Endodermal cell (in vitro differentiated cells): ENCODE results near the gene KCNJ11. TPM values are rescaled to one million over a fixed set of nuclear protein-coding genes. Genes with fewer than 3 reads are reported as not detected.
A peak's percentile ranks its signal among the peaks of the same experiment; 100 is the strongest.

Experiments
- DNase-seq: peaks from one replicate; pipeline ENCODE4 v3.0.0-alpha.2; 2017
- H3K27ac ChIP-seq: 2 replicates; pipeline ENCODE4 v1.5.1; 2013; ENCODE audit warnings: mild to moderate bottlenecking, low read depth, low read length, moderate library complexity
- H3K27me3 ChIP-seq: 2 replicates; pipeline ENCODE4 v1.6.1; 2013; ENCODE audit warnings: mild to moderate bottlenecking, low read length, moderate library complexity; ENCODE audit not compliant: insufficient read depth, control insufficient read depth, poor library complexity, severe bottlenecking
- H3K36me3 ChIP-seq: 2 replicates; pipeline ENCODE4 v1.7.0; 2013; ENCODE audit warnings: mild to moderate bottlenecking, low read length, moderate library complexity; ENCODE audit not compliant: control insufficient read depth, insufficient read depth
- H3K4me1 ChIP-seq: one replicate; pipeline ENCODE4 v1.7.0; 2013; ENCODE audit warnings: low read length; ENCODE audit not compliant: control insufficient read depth, insufficient read depth
- H3K4me3 ChIP-seq: 2 replicates; pipeline ENCODE4 v1.5.1; 2013; ENCODE audit warnings: mild to moderate bottlenecking, low read length, moderate library complexity
- H3K9ac ChIP-seq: 2 replicates; pipeline ENCODE4 v1.6.1; 2013; ENCODE audit warnings: mild to moderate bottlenecking, low read length, moderate library complexity; ENCODE audit not compliant: poor library complexity, severe bottlenecking; ENCODE audit errors: extremely low read depth
- H3K9me3 ChIP-seq: 2 replicates; pipeline ENCODE4 v1.6.1; 2013; ENCODE audit warnings: mild to moderate bottlenecking, low read length, moderate library complexity; ENCODE audit not compliant: control insufficient read depth
- H3K27ac Mint-ChIP-seq: 2 replicates; pipeline ENCODE4 v1.8.0; 2020; ENCODE audit warnings: mixed read lengths
- H3K27me3 Mint-ChIP-seq: 2 replicates; pipeline ENCODE4 v1.8.0; 2021; ENCODE audit warnings: mild to moderate bottlenecking, mixed read lengths; ENCODE audit not compliant: insufficient read depth
- H3K36me3 Mint-ChIP-seq: 2 replicates; pipeline ENCODE4 v1.8.0; 2020; ENCODE audit warnings: low read depth, mixed read lengths
- H3K4me1 Mint-ChIP-seq: 2 replicates; pipeline ENCODE4 v1.8.0; 2020; ENCODE audit warnings: mixed read lengths
- H3K4me3 Mint-ChIP-seq: 2 replicates; pipeline ENCODE4 v1.8.0; 2020; ENCODE audit warnings: mild to moderate bottlenecking, moderate library complexity, mixed read lengths
- H3K9me3 Mint-ChIP-seq: 2 replicates; pipeline ENCODE4 v1.8.0; 2020; ENCODE audit warnings: mild to moderate bottlenecking, mixed read lengths
- CTCF ChIP-seq: fragments of 200-600 bp; sonication (generic); conservative IDR thresholded peaks from 2 replicates; pipeline ENCODE4 v1.5.0; 2021; ENCODE audit warnings: antibody characterized with exemption, mild to moderate bottlenecking
- WGBS, 2 experiments: methylation state at CpG; one replicate each; pipeline versions ENCODE4 v1.1.5 to v1.1.7; 2013; ENCODE audit warnings: missing lambda C conversion rate in 2 of 2, mixed read lengths in 1 of 2; ENCODE audit not compliant: insufficient coverage in 1 of 2, insufficient read length in 1 of 2; 5-methylcytosine and 5-hydroxymethylcytosine counted together
- total RNA-seq, 2 donors: library from RNA; stranded (reverse); fragmentation: NEBNext Ultra II Directional in 1 of 2; extraction: Animal tissue kit (Norgen Biotek cat#: 25700) in 1 of 2; gene quantifications; 2 replicates in 1 of 2; 3 replicates in 1 of 2; pipeline ENCODE4 v1.2.1, GENCODE V29; 2021

Gene KCNJ11
- total RNA-seq, 2 donors from 2014 or later, result 2.2 to 5.3 TPM

DNA sequence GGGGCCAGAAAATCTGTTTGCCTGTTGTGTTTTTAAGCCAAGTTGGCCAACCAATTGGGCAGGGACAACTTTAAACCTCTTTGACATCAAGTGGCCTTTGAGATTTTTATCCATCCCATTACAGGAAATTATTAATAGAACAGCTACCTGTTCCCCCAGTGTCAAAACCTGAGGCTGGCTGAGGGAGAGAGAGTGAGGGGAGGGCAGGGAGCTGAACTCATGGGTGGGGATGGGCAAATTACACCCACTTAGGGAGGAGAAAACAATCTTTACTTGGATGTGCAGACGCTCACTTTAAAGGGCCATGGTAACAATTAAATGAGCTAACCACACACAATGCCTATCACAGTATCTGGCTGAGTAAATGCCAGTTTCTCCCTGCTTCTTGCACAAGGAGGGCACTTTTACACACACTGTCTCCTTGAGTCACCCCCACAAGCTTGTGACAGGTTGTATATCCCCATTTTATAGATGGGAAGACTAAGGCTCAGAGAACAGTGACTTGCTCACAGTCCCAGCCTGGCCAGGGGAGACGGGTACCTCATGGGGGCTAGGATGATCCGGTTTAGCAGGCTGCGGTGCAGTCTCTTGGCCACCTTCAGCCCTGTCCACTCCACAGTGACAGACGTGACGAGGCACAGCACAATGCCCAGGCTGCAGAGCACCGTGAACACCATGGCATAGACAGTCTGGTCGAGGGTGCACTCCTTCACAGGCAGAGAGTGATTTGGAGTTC is 17.8 kb upstream of the KCNJ11 start:
- no peaks in the 10 kb centered on the region for H3K4me1 Mint-ChIP-seq
- no peaks in the 10 kb centered on the region for H3K36me3 ChIP-seq
- no peaks in the 10 kb centered on the region for H3K9me3 ChIP-seq
- 92 to 93% methylated on average over 4 to 8 of the region's 8 CpGs for WGBS, 2 experiments
- H3K27ac ChIP-seq, result no peak overlapping the region
- no peak overlapping the region for H3K9ac ChIP-seq
- H3K27ac Mint-ChIP-seq, result no peak overlapping the region
- no peak overlapping the region for H3K4me3 Mint-ChIP-seq
- no peak overlapping the region for H3K4me3 ChIP-seq
- peaks cover 9% of the 10 kb centered on the region for H3K27me3 Mint-ChIP-seq
- no peaks in the 10 kb centered on the region for H3K27me3 ChIP-seq
- H3K4me1 ChIP-seq, result no peaks in the 10 kb centered on the region
- no peaks in the 10 kb centered on the region for H3K36me3 Mint-ChIP-seq
- H3K9me3 Mint-ChIP-seq, result no peaks in the 10 kb centered on the region
- no peak for DNase-seq
- no peak for TF ChIP-seq CTCF

DNA sequence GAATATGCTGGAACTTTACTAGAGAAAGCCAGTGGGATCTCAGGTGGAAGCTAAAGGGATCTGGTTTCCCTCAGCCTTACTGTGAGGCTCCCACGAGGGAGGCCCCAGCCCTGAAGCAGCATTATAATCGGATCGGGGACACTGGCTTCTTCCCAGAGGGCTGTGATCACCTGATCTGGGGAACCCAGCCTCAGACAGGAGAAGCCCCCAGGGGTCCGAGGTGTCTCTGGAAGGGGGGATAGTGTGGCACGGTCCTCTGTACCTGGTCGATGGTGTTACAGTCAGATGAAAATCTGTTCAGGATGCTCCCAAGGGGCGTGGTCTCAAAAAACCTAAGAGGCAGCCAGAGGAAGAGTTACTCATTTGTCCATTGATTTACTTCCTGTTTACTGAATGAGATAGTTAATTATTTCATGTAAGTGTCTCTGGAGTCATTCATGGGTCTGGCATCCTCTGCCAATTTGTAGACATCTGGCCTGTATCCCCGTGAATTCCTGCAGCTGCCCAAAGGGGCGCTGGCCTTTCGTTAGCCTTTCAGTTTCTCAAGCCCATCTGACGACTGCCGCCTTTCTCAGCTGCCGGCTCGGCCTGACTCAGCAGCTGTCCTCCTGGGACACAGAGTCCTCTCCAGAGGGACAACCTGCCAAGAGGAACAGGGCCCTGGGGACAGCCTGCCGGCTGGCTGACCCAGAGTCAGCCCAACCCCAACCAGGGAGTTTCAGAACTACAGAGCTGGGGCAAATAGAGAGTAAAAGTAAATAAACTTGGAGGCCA is 17.0 kb upstream of the KCNJ11 start:
- DNase-seq, result peak; percentile 76
- TF ChIP-seq CTCF, result peak; percentile 33
- Histone ChIP-seq H3K9ac (no peak overlapping the region), H3K4me3 (no peak overlapping the region), H3K4me1 (no peaks in the 10 kb centered on the region), H3K27me3 (no peaks in the 10 kb centered on the region), H3K27ac (no peak overlapping the region), H3K9me3 (no peaks in the 10 kb centered on the region), H3K36me3 (no peaks in the 10 kb centered on the region)
- Mint-ChIP-seq H3K4me1 (peaks cover 2% of the 10 kb centered on the region), H3K27ac (no peak overlapping the region), H3K36me3 (no peaks in the 10 kb centered on the region), H3K4me3 (no peak overlapping the region), H3K27me3 (peaks cover 5% of the 10 kb centered on the region), H3K9me3 (no peaks in the 10 kb centered on the region)
- WGBS, 2 experiments, result 65 to 73% methylated on average over 7 to 15 of the region's 15 CpGs

DNA sequence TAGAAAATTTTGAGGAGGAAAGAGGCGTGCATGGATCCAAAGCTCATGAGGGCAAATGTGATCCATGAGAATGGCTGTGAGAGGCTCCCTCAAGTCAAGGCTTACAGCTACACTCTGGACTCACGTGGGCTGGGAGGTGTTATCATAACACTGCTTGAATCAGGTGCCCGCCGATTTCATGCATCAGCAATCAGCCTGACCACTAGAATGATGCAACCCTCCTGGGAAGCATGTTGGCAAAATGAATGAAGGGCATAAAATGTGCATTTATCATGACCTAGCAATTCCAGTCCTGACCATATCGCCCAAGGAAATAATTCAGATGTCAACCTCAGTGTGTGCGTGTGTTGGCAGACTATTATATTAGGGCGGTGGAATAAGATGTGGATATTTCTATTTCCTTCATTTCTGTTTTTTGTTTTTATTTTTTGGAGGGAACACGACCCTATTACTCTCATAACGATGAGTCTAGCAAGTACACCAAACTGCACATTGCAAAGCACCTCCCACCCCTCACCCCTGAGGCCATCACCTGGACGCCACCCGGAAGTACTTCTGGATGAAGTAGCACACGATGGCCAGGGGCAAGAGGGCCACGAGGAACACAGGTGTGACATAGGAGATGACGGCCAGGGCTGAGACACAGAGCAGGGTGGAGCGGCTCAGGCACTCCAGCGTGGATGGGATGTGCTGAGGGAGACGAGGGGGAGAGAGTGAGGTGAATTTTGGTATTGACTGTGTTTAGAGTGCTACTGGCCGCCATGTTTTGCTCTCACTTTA is 15.7 kb upstream of the KCNJ11 start:
- H3K4me1 Mint-ChIP-seq, result peaks cover 2% of the 10 kb centered on the region
- H3K9ac ChIP-seq, result no peak overlapping the region
- H3K9me3 Mint-ChIP-seq, result no peaks in the 10 kb centered on the region
- H3K4me3 ChIP-seq, result no peak overlapping the region
- DNase-seq, result no peak
- H3K4me1 ChIP-seq, result no peaks in the 10 kb centered on the region
- H3K9me3 ChIP-seq, result no peaks in the 10 kb centered on the region
- H3K36me3 ChIP-seq, result no peaks in the 10 kb centered on the region
- no peak overlapping the region for H3K27ac Mint-ChIP-seq
- no peak overlapping the region for H3K27ac ChIP-seq
- no peaks in the 10 kb centered on the region for H3K27me3 ChIP-seq
- peaks cover 10% of the 10 kb centered on the region for H3K27me3 Mint-ChIP-seq
- no peak overlapping the region for H3K4me3 Mint-ChIP-seq
- no peak for TF ChIP-seq CTCF
- WGBS, 2 experiments, result 90 to 92% methylated on average over 12 to 18 of the region's 18 CpGs
- H3K36me3 Mint-ChIP-seq, result no peaks in the 10 kb centered on the region
